GM18519 (cell line): ENCODE measurements around the gene IRS2.

Experiments used
- ATAC-seq: cut with Tn5 transposase; IDR thresholded peaks from one replicate; pipeline ENCODE4 v1.9.1; 2021; ENCODE audit warnings: mild to moderate bottlenecking, moderate library complexity; ENCODE audit not compliant: unreplicated experiment, low FRiP score

The IRS2 gene

GRCh38 chr13:109804654-109805053 lies 18.3 kb upstream of the IRS2 start:
- ATAC-seq, result no peak

GRCh38 chr13:109803825-109804224 lies 17.4 kb upstream of the IRS2 start:
- no peak for ATAC-seq

GRCh38 chr13:109802936-109803335 lies 16.6 kb upstream of the IRS2 start:
- ATAC-seq, result no peak

- ATAC-seq, result no peak
Measured at GRCh38 chr13:109795011-109795410, 8.6 kb upstream of the IRS2 start.

GRCh38 chr13:109794095-109794494 lies 7.7 kb upstream of the IRS2 start:
- no peak for ATAC-seq

- ATAC-seq, result no peak
Measured at GRCh38 chr13:109792416-109793059, 6.2 kb upstream of the IRS2 start.

GRCh38 chr13:109790942-109791605 lies 4.7 kb upstream of the IRS2 start:
- no peak for ATAC-seq

- no peak for ATAC-seq
Measured at GRCh38 chr13:109790086-109790485, 3.7 kb upstream of the IRS2 start.

GRCh38 chr13:109789262-109789661 lies 2.9 kb upstream of the IRS2 start:
- no peak for ATAC-seq

GRCh38 chr13:109788372-109789111 lies 2.2 kb upstream of the IRS2 start:
- ATAC-seq, result no peak

GRCh38 chr13:109787135-109787954 lies 962 bp upstream of the IRS2 start:
- ATAC-seq, result no peak

GRCh38 chr13:109785892-109786450 lies 412 bp downstream of the IRS2 start:
- peak; percentile 6 for ATAC-seq

- no peak for ATAC-seq
Measured at GRCh38 chr13:109785141-109785891, 1.1 kb downstream of the IRS2 start.

GRCh38 chr13:109784590-109785140 lies 1.7 kb downstream of the IRS2 start:
- no peak for ATAC-seq

GRCh38 chr13:109783815-109784589 lies 2.4 kb downstream of the IRS2 start:
- no peak for ATAC-seq

- no peak for ATAC-seq
Measured at GRCh38 chr13:109783447-109783814, 3.0 kb downstream of the IRS2 start.

GRCh38 chr13:109782823-109783431 lies 3.5 kb downstream of the IRS2 start:
- ATAC-seq, result no peak

GRCh38 chr13:109782066-109782822 lies 4.1 kb downstream of the IRS2 start:
- no peak for ATAC-seq
